Measurements from ENCODE around the gene TSNAX. TPM values are rescaled to one million over a fixed set of nuclear protein-coding genes. Genes with fewer than 3 reads are reported as not detected.

TSNAX gene
- polyA plus RNA-seq, 1 donor (not counting 4 experiments of a cell fraction or from before 2014, with no cell fraction given) = 32.6 TPM

DNA sequence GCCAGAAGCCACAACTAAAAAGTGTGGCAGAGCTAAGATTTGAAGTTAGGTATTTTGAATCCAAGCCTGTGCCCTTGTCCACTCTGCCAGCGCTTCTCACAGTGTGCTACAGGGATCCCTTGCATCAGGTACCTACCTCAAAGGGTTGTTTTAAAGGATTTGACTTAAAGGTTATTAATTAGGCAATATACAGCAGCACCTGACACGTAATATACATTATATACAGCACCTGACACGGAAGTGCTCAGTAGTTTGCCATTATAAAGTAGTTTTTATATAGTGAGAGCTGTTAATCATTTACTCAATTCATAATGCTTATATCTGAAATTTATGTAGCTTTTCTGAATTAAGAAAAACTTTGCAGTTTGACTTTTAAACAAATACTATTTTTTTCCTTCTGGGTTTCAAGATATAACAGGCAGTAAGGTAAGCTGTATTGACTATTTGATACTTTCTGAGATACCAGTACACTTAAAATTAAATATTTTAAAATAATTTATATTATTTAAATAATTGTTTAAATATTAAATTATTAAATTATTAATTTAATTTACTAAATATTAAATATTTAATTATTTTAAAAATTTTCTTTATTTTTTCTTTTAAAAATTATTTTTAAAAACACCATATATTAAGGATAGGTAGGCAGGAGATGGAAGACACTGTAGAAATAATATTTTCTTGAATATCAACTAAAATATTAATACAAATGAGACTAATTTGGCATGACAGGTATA is 33.3 kb downstream of the TSNAX start:
- H2AFZ ChIP-seq (ENCODE audit: control insufficient read depth, low read length) = no peak overlapping the region
- FAIRE-seq = no peak
- no peaks in the 10 kb centered on the region for H4K20me1 ChIP-seq (ENCODE audit: control insufficient read depth, extremely low read depth, insufficient read depth, low read length)

DNA sequence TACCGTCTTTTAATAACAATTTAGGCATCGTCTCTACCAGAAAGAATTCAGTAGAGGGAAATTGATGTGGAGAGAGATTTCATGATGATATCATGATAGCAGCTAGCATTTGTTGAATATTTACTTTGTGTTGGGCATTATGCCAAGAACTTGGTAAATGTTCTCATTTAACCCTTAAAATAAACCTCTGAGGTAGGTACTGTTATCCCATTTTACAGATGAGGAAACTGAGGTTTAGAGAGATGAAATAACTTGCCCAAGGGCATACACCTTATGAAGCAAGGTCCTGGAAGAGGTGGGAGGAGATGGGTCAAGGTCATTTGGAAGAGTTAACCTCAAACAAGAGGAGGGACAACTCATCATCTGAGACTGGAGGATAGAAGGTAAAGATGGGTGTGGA is 34.8 kb downstream of the TSNAX start:
- H3K27ac ChIP-seq (ENCODE audit: control insufficient read depth, insufficient read depth, low read length) = no peak overlapping the region
- no peak overlapping the region for H3K9ac ChIP-seq (ENCODE audit: control insufficient read depth, extremely low read depth, insufficient read depth, low read length)
- dilution Hi-C loops (cut with MboI; ENCODE audit: extremely low pct_ligation_motif_present, low sequenced_read_pairs) = no loop called here
- H3K9me1 ChIP-seq (ENCODE audit: control insufficient read depth, extremely low read depth, insufficient read depth, low read length) = no peaks in the 10 kb centered on the region
- no peak overlapping the region for H3K4me2 ChIP-seq (ENCODE audit: control insufficient read depth, extremely low read depth, insufficient read depth, low read depth, low read length)
- DNase-seq (ENCODE audit: low read depth, low spot score) (no peak), FAIRE-seq (no peak)
- H3K4me1 ChIP-seq (ENCODE audit: control insufficient read depth, extremely low read depth, insufficient read depth, low read length) = no peaks in the 10 kb centered on the region
- no peaks in the 10 kb centered on the region for H3K79me2 ChIP-seq (ENCODE audit: control insufficient read depth, insufficient read depth, low read length)
- H3K27me3 ChIP-seq (ENCODE audit: control insufficient read depth, extremely low read depth, insufficient read depth, low read length) = no peaks in the 10 kb centered on the region
- H4K20me1 ChIP-seq (ENCODE audit: control insufficient read depth, extremely low read depth, insufficient read depth, low read length) = no peaks in the 10 kb centered on the region
- no peaks in the 10 kb centered on the region for H3K9me3 ChIP-seq (ENCODE audit: control insufficient read depth, low read depth, low read length)
- peaks cover 0 to 4% of the 10 kb centered on the region in 2 experiments for H3K36me3 ChIP-seq (ENCODE audit: control insufficient read depth in 2 of 2, extremely low read depth in 1 of 2, insufficient read depth in 2 of 2, low read length in 2 of 2)
- H3K4me3 ChIP-seq (ENCODE audit: control insufficient read depth in 2 of 3, extremely low read depth in 1 of 3, insufficient read depth in 2 of 3, low read depth in 1 of 3, low read length in 3 of 3) = no peak overlapping the region
- H2AFZ ChIP-seq (ENCODE audit: control insufficient read depth, low read length) = no peak overlapping the region
- TF ChIP-seq, protein P1, sequence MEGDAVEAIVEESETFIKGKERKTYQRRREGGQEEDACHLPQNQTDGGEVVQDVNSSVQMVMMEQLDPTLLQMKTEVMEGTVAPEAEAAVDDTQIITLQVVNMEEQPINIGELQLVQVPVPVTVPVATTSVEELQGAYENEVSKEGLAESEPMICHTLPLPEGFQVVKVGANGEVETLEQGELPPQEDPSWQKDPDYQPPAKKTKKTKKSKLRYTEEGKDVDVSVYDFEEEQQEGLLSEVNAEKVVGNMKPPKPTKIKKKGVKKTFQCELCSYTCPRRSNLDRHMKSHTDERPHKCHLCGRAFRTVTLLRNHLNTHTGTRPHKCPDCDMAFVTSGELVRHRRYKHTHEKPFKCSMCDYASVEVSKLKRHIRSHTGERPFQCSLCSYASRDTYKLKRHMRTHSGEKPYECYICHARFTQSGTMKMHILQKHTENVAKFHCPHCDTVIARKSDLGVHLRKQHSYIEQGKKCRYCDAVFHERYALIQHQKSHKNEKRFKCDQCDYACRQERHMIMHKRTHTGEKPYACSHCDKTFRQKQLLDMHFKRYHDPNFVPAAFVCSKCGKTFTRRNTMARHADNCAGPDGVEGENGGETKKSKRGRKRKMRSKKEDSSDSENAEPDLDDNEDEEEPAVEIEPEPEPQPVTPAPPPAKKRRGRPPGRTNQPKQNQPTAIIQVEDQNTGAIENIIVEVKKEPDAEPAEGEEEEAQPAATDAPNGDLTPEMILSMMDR (optimal IDR thresholded peaks at IDR 0.05 in 1 of 3, IDR thresholded peaks at IDR 0.05 in 1 of 3, conservative IDR thresholded peaks at IDR 0.05 in 1 of 3; ENCODE audit: extremely low read depth in 1 of 3, insufficient read depth in 2 of 3, low read length in 3 of 3) = no peak
- TF ChIP-seq EZH2 (IDR thresholded peaks at IDR 0.05; ENCODE audit: low read length) = no peak

More for the DNA sequence above, 33.3 kb downstream of the TSNAX start:
- H3K4me1 ChIP-seq (ENCODE audit: control insufficient read depth, extremely low read depth, insufficient read depth, low read length) = no peaks in the 10 kb centered on the region
- TF ChIP-seq EZH2 (IDR thresholded peaks at IDR 0.05; ENCODE audit: low read length) = no peak
- TF ChIP-seq, protein P1 (optimal IDR thresholded peaks at IDR 0.05 in 1 of 3, IDR thresholded peaks at IDR 0.05 in 1 of 3, conservative IDR thresholded peaks at IDR 0.05 in 1 of 3; ENCODE audit: extremely low read depth in 1 of 3, insufficient read depth in 2 of 3, low read length in 3 of 3) = no peak
- no peak for DNase-seq (ENCODE audit: low read depth, low spot score)
- no peaks in the 10 kb centered on the region for H3K27me3 ChIP-seq (ENCODE audit: control insufficient read depth, extremely low read depth, insufficient read depth, low read length)
- dilution Hi-C loops (cut with MboI; ENCODE audit: extremely low pct_ligation_motif_present, low sequenced_read_pairs) = no loop called here
- no peaks in the 10 kb centered on the region for H3K9me1 ChIP-seq (ENCODE audit: control insufficient read depth, extremely low read depth, insufficient read depth, low read length)
- no peaks in the 10 kb centered on the region for H3K9me3 ChIP-seq (ENCODE audit: control insufficient read depth, low read depth, low read length)
- H3K4me2 ChIP-seq (ENCODE audit: control insufficient read depth, extremely low read depth, insufficient read depth, low read depth, low read length) = no peak overlapping the region
- no peak overlapping the region for H3K27ac ChIP-seq (ENCODE audit: control insufficient read depth, insufficient read depth, low read length)
- H3K4me3 ChIP-seq (ENCODE audit: control insufficient read depth in 2 of 3, extremely low read depth in 1 of 3, insufficient read depth in 2 of 3, low read depth in 1 of 3, low read length in 3 of 3) = no peak overlapping the region
- H3K9ac ChIP-seq (ENCODE audit: control insufficient read depth, extremely low read depth, insufficient read depth, low read length) = no peak overlapping the region
- peaks cover 3% of the 10 kb centered on the region for H3K79me2 ChIP-seq (ENCODE audit: control insufficient read depth, insufficient read depth, low read length)
- peaks cover 0 to 4% of the 10 kb centered on the region in 2 experiments for H3K36me3 ChIP-seq (ENCODE audit: control insufficient read depth in 2 of 2, extremely low read depth in 1 of 2, insufficient read depth in 2 of 2, low read length in 2 of 2)
